Femur (tissue), 1 donor: ENCODE data around the gene KDM4B.

Source experiments
- DNase-seq: peaks from one replicate; pipeline ENCODE4 v3.0.0-alpha.2; 2017

Gene KDM4B

DNA sequence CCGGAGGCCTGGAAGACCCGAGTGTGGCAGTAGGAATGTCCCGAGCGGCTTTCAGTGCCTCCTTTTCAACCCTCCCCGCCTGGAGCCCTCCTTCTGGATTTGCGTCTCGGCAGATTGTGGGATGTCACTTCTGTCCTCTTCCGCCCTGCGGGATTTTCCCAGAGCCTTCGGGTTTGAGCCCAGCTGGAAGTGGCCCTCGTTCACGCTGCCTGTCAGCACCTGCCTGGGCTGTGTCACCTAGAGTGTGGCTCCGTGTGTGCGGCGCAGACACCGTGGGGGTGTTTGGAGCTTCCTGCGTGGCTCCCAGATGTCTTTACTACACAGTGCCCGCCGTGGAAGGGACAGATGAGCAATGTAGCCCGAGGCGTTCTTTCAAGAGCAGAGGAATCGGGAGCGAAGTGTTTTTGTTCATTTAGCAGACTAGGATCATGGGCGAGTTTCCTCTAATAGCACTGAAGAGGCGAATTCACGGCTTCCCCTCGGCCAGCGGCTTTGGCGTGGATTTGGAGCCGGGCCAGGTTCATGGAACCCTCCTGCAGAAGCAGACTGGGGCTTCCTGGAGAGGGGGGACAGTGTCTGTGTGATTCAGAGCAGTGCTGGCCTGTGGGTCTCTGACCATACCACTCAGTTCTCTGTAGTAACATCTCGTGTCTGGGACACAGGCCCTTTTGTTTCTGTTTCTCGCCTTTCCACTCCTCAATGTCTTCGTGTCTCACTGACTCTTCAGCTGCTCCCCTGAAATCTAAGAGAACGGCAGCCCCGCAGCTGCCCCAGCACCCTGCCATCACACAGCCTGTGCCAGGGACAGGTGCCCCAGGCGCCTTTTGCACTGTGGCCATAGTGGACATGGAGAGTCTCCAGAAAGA, 68.0 kb downstream of the KDM4B start:
- DNase-seq: peak; percentile 73

DNA sequence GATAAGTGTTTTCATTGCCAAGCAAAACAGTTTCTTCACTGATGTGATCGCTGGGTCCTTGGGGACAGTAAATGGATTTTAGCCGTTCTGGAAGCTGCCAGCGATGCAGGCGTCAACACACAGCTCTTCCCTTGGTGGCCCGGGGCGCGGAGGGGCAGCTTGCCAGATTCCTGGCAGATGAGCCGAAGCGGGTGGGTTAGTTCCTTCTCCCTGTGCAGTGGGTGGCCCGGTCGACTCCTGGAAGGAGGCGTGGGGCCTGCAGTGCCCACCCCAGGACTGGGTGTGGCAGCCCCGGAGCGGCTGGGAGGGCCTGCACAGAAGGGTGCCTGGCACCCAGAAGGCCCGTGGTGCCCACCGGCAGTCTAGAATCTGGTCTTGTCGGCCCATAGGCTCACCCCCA, 69.0 kb downstream of the KDM4B start:
- no peak for DNase-seq

DNA sequence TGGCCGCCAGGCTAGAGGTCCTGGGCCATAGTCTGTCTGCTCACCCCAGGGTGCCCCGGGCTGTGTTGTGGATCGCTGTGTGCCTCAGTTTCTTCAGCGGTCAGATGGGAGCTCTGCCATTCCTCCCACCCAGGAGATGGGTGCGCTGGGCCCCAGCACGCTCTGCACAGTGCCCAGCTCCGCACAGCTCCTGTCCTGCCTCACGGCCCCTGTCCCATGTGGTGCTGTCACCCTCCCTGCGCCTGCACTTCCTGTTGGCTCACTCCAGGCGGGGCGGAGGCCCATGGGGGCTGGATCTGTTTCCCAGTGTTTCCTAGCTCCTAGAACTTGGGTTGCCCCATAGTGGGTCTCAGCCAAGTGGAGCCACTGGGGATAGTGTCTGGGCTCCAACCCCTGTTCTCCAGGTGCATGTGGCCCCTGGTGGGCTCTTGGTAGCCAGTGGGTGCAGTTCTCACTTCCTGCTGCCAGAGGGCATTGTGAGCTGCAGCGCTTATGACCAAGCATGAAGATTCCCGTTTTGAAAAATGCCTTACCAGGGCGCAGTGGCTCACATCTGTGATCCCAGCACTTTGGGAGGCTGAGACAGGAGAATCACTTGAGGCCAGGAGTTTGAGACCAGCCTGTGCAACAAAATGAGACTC, 69.8 kb downstream of the KDM4B start:
- no peak for DNase-seq

DNA sequence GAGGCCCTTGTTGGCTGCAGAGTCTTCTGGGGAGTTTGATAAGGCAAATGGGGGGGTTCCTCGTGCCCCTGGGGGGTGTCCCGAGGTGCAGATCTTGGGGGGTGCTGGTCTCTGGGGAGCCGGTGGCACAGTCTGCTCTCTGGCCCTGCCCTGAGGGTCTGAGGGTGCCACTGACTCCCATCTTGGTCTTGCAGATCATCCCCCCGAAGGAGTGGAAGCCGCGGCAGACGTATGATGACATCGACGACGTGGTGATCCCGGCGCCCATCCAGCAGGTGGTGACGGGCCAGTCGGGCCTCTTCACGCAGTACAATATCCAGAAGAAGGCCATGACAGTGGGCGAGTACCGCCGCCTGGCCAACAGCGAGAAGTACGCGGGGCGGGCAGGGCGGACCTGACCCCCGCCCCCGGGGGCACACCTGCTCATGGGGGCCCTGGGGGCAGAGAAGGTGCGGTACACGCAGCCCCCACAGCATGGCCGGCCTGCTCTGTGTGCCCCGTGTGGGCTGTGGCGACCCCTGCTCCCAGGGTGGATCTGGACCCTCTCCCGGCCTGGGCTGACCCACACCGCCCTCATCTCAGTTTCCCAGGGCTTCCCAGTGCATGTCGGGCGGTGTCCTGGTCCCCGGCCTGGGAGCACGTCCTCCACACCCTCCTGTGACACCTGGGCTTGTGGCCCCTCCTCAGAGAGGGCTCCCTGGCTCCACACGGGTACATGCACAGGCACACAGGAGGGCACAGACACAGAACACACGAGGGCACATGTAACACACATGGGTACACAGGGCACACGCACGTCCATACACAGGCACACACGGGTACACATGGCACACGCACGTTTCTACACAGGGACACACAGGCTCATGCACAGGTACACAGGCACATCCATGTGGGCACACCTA, 71.0 kb downstream of the KDM4B start:
- DNase-seq: no peak

DNA sequence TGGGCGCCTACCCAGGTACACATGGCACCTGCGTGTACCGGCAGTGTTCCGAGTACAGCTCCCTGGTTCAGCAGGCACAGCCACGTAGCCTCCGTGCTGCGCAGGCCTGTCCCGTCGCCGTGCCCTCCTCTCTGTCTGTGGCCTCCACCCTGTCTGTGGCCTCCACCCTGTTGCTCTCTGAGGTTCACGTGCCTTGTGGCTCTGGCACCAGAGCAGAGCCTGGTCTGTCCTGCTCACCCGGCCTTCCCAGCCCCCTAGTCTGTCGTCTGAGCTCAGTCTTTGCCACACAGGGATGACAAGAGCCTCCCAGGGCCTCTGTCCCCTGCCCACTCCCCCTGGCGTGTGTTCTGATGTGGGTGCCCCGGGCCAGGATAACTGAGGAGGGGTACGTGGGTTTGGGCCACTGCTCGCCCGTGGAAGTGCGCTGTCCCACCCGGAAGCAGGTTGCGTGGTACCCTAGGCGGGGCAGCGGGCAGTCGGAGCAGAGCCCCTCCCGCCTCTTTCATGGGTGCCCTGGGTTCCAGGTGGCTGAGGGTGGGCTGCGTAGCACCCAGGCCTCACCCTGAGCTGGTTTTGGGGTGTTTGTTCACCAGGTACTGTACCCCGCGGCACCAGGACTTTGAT, 71.7 kb downstream of the KDM4B start:
- no peak for DNase-seq

DNA sequence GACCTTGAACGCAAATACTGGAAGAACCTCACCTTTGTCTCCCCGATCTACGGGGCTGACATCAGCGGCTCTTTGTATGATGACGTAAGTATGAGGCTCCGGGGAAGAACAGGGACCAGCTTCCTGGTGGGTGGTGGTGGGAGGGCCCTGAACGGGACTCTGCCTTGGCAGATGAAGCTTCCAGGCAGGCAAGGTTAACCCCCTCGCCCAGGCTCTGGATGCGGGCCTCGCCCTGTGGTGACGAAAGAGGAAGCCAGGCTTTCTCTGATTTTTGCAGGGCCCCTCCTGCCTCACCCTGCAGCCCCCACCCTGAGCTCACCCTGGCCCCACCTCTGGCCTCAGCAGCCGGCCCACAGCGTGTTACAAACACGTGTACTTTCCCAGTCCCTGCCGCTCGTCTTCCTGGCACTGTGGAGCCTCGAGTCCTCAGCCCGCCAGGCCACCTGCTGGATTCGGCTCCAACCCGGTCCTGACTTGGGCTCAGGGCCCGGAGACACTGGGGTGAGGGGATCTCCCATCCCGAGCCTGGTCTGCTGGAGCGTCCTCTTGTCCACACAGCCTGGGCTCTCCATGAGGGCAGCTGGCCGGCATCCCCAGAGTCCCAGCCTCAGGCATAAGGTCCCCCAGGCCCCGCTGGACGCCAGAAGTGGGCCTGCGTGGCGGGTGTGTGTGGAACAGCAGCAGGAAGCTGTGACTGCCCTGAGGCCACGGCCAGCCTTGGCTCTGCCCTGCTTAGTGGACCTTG, 72.4 kb downstream of the KDM4B start:
- no peak for DNase-seq

DNA sequence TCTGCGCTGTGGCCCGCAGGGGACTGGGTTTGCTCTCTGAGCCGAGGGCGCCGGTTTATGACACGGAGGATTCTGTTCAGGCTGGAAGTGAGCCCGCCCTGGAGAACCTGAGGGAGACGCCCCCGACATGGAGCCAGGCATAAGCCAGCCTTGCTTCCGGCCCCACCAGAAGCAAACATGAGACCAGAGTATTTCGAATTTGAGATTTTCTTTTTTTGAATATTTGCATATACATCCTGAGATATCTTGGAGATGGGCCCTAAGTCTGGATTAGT, 72.9 kb downstream of the KDM4B start:
- no peak for DNase-seq

DNA sequence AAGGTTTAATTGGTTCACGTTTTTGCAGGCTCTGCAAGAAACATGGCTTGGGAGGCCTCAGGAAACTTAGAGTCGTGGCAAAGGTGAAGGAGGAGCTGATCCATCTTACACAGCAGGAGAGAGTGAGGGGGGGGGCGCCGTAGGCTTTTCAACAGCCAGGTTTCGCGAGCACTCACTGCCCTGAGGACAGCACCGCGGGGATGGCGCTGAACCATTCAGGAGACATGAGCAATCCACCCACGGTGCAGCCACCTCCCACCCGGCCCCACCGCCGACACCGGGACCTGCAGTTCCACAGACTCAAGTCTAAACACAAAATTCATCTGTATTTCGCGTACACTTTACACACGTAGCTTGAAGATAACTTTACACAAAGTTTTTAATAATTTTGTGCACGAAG, 73.6 kb downstream of the KDM4B start:
- no peak for DNase-seq

DNA sequence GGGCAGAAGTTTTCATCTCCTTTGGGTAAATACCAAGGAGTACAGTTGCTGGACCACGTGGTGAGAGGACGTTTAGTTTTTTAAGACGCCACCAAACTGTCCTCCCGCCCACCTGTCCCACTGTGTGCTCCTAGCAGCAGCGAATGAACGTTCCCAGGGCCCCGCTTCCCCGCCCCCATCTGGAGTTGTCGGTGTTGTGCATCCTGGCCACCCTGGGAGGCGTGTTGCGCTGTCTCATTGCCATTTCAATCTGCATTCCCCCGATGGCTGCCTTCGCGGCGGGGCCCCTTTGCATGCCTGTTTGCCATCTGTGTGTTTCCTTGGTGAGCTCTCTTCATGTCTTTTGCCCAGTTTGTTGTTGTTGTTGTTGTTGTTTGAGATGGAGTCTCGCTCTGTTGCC, 76.1 kb downstream of the KDM4B start:
- DNase-seq: no peak

DNA sequence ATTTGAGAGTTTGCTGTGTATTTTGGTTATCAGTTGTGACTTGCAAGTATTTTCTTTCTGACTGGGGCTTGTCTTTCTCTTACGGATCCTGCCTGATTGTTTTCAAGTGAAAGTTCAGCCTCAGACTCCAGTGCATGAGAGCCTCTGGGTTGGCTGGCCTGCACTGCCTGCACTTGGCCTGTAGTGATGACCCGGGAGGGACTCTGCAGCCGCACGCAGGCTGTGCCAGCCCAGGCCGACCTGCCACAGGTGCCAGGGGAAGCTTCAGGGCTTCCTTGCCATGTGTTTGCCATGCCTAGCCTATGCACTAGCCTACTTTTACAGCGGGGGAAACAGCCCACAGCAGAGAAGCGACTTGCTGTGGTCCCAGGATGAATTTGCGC, 77.0 kb downstream of the KDM4B start:
- no peak for DNase-seq

DNA sequence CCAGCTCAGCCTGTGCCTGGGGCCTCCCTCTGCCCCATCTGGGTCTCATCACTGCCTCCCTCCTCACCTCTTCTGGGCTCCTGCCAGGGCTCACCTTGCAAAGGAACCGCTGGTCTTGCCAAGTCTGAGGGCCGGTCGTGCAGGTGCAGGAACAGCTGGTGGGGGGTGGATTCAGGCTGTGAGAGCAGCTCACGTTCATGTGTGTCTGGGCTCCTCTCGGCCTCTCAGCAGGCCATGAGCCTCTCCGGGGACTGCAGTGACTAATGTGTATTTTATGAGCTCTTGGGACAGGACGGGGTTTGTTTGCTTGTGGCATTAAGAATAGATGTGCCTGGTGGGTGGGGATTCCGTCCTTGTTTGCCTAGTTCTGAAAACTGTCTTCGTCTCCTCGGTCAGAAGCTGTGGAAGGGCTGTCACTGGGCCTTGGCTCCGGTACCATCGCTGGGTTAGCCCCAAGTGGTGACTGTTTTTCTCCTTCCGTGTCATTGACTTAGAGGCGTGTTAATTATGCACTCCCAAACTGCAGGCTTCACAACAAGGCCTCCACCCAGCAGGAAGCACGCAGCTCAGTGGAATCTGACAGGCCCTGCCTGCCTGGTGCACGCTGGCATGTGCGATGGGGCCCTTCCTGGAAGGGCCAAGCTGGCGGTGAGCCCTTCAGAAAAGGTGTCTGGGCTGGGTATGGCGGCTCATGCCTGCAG, 77.6 kb downstream of the KDM4B start:
- DNase-seq: no peak

DNA sequence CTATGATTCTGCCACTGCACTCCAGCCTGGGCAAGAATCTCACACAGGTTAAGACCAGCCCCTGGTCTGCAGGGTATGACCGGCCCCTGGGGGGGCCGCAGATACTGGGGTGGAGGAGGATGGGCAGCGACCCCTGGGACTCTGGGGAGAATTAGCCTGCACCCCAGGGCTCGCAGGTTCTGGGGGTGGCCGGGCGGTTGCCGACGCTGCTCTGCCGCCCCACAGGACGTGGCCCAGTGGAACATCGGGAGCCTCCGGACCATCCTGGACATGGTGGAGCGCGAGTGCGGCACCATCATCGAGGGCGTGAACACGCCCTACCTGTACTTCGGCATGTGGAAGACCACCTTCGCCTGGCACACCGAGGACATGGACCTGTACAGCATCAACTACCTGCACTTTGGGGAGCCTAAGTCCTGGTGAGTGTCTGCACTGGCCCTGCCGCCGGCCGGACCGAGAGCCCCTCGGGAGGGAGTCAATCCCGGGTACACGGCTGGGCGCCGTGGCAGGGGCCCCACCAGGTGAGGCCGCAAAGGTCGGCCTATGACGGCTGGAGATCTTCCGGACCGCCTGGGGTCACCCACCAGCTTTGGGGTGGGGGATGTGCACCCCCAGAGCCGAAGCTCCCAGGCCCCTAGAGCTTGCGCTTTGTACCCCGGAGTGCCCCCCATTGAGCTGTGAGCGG, 78.5 kb downstream of the KDM4B start:
- no peak for DNase-seq

DNA sequence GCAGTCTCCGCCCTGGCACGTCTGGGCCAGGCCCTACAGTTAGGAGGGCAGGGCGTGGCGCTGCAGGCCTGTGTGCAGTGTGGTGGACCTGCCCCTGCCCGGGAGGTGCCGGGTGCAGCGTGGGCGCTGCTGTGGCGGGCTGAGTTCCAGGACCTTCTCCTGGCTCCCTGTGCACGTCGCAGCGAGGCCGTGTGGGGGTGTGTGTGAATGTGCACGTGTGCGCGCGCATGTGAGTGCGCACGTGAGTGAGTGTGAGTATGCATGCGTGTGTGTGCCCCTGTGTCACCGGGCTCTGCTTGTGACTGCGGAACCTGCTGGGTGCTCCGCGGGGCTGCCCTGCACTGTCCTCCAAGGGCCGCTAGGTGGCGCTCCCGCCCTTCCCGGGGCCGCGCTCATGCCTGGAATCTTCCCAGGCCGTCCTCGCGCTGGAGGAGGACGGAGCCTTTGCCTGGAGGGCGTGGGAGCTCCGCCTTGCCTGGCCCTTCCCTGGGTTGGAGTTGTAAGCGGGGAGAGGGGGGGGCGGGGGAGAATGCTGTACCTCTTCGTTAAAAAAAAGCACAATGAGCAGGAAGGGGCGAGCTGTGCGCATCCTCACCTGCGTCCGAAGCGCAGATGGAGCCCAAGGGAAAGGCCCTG, 79.3 kb downstream of the KDM4B start:
- peak; percentile 91 for DNase-seq

DNA sequence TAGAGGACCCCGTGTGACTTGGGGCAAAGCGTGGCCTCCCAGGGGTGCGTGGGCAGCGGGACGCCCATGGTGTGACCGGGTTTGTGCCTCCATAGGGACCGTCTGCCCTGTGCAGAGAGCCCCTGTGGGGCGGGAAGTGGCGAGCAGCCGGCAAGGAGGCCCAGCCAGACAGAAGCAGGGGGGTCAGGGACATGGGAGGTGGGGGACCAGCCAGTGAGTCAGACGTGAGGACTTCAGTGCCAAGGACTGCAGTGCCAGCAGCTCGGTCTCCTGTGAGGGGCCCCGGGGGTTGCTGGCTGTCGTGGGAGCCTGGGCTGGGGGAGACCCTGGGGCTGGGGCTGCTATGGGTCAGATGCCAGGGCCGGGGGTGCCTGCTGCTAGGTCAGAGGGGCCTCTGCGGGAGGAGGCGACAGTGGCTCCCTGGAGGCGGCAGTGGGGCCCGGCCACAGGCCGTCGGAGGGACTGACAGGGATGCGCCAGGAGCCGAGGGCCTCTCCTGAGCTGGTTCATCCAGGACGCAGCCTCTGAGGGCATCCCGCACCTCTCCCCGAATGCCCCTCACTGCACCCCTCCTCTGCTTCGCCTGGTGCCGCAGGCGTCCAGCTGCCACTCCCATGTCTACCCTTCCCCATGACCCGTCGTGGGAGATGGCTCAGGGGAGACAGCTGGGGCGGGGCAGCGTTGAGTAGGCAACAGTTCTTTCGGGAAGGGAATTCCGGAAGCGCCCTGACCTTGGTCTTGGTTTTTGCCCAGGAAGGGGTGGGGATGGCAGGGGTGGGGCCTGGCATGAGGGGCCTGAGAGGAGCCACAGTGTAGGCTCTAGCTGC, 80.0 kb downstream of the KDM4B start:
- peak; percentile 73 for DNase-seq

DNA sequence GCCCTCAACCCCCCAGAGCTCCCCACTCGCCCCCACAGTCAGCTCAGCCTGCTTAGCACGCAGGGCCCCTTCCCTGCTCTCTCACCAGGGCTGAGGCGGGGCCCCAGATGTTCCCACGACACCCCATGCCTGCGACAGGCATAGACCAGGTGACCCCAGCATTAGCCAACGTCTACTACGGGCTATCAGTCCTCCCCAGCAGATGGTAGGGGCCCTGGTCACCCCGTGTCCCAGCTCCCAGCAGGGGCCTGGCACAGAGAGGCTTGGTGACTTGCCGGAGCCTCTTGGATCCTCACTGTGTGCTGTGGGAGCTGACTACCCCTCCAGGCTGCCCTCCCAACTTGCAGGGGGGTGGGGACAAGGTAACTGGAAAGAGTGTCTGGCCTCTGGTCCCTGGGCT, 80.6 kb downstream of the KDM4B start:
- DNase-seq: no peak

DNA sequence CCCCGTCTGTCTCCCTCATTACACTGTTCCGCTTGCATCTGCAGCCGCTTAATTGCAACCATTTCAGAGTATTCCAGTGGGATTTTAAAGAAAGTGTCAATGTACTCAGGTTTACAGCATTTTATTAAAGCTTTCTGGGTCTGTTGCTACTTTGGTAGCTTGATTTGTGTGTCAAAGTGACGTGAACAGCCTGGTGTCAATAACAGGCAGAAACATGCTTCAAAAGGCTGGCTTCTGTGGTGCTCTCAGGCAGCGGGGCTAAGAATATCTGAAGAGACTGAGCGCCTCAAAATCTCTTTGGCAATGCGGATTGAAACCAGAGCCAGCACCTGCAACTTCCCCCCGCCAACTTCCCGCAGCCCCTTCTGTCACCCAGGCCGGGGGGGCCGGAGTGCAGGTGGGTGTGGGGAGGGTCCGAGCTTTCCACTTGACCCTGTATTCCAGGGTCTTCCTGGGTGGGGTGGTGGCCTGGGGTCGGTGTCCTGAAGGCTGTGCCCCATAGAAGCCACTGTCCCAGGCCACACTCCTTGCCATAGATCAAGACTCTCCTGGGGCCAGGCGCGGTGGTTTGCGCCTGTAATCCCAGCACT, 81.2 kb downstream of the KDM4B start:
- DNase-seq: no peak

DNA sequence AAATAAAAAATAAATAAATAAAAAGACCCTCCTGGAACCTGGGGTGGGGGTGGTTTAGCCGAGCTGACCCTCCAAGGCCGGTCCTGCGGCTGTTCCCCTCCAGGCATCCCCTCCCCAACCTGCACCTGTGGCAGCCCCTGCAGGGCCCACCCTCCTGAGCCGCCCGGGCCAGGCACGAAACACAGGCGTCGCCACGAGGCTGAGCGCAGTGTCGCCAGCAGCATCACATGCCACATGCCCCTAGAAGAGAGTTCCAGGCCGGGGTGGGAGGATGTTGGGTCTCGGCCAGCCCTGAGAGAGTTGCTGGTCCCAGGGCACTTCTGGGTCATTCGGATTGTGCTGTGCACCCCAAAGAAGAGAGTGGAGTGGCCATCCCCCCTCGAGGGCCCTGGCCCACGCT, 82.0 kb downstream of the KDM4B start:
- no peak for DNase-seq

DNA sequence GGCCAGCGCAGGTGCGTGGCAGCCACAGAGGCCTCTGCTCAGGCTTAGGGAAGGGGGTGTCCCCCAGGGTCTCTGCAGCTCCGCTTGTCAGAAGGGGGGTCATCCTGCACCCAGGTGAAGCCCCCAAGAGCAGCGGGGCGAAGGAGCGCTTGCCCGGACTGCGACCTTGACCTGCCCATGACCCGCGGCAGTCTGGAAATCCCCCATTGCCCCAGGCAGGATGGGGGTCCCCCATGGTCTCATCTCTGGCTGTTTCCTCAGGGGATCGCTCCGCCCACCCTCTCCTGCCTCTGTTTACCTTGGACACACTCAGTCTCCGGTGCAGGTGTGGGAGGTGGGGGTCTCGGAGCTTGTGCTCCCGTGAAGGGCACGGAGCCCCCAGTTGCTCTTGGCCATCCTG, 82.7 kb downstream of the KDM4B start:
- DNase-seq: no peak

DNA sequence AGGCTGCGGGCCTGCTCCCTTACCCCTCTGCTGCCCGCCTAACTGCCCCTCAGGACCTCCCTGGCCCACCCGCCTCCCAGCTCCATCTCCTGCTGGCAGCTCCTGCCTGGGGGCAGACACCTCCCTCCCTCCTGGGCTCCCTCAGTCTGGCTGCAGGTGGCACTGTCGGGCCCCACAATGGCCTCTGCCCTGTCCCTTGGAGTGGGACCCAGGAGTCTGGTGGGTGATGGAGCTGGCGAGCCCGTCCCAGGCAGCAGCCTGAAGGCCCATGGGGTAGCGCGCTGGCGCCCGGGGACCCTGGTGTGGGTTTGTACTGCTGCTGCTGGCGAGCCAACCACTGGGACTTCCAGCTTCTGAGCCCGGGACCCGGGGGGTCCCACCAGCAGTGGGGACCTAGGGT, 83.6 kb downstream of the KDM4B start:
- DNase-seq: no peak
